ENCODE results near the gene PRR16. TPM values are rescaled to one million over a fixed set of nuclear protein-coding genes. Genes with fewer than 3 reads are reported as not detected.

The PRR16 gene
- total and polyA plus RNA-seq, 2 experiments from 2014 or later: 32.5 to 68.8 TPM

DNA sequence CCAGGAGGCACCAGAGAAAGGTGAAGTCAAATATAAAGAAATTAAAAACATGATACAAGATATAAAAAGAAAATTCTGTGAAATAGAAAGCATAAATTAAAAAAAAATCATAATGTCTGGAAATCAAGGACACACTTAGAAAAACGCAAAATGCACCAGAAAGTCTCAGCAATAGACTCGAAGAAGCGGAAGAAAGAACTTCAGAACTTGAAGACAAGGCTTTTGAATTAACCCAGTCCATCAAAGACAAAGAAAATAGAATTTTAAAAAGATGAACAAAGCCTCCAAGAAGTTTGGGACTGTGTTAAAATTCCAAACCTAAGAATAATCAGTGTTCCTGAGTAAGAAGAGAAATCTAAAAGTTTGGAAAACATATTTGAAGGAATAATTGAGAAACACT lies 168.3 kb downstream of the PRR16 start:
- H3K9me3 ChIP-seq (ENCODE audit: low read depth): no peaks in the 10 kb centered on the region
- TF ChIP-seq EZH2phosphoT487 (IDR thresholded peaks at IDR 0.05; ENCODE audit: insufficient read depth, low read depth) (no peak), EZH2 (IDR thresholded peaks at IDR 0.05; ENCODE audit: insufficient read depth, poor library complexity, severe bottlenecking) (no peak)

DNA sequence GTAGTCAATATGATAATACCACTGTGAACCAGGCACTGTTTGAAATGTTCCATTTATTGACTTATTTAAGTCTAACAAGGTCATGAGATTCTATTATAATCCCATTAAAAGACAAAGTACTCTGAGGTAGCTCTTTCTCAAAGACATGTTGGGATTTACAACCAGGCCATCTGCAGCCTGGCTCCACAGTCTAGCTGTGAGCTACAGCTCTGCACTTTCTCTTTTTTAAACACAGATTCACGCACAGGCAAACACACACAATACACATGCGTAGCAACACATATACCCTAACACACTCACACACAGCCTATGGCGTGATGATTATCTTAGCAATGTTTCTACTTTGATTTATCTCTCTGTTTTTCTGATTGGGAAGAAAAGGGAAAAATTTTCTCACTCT lies 174.3 kb downstream of the PRR16 start:
- Histone ChIP-seq H3K27me3 (replicated peaks; ENCODE audit: insufficient read depth) (no peaks in the 10 kb centered on the region), H3K9ac (no peak overlapping the region), H3K9me2 (ENCODE audit: insufficient read depth) (no peaks in the 10 kb centered on the region), H3K79me2 (ENCODE audit: insufficient read depth) (no peaks in the 10 kb centered on the region), H3K4me2 (ENCODE audit: unreplicated experiment) (no peak overlapping the region), H2AFZ (no peak overlapping the region), H3F3A (ENCODE audit: insufficient read depth) (no peaks in the 10 kb centered on the region; the same call in 1 of the 2 replicates), H3K36me3 (ENCODE audit: low read depth) (no peaks in the 10 kb centered on the region), H3K27ac (no peak overlapping the region), H4K20me1 (ENCODE audit: insufficient read depth) (no peaks in the 10 kb centered on the region), H3K4me3 (no peak overlapping the region), H3K4me1 (ENCODE audit: insufficient read depth) (no peaks in the 10 kb centered on the region), H3K9me3 (ENCODE audit: low read depth) (no peaks in the 10 kb centered on the region)
- in situ Hi-C loops (cut with MboI): no loop called here
- no peak for DNase-seq
- 50 to 51% methylated on average over 3 of the region's 3 CpGs for WGBS, 2 experiments (ENCODE audit: low coverage in 1 of 2, low lambda C conversion rate in 2 of 2, missing lambda C conversion rate in 2 of 2)
- TF ChIP-seq EZH2phosphoT487 (IDR thresholded peaks at IDR 0.05; ENCODE audit: insufficient read depth, low read depth): no peak
- no peak for TF ChIP-seq EZH2 (IDR thresholded peaks at IDR 0.05; ENCODE audit: insufficient read depth, poor library complexity, severe bottlenecking)

More for the DNA sequence above, 168.3 kb downstream of the PRR16 start:
- in situ Hi-C loops (cut with MboI): no loop called here
- Histone ChIP-seq H3K9ac (no peak overlapping the region), H4K20me1 (ENCODE audit: insufficient read depth) (no peaks in the 10 kb centered on the region), H2AFZ (no peak overlapping the region), H3K4me3 (no peak overlapping the region), H3K27me3 (replicated peaks; ENCODE audit: insufficient read depth) (no peaks in the 10 kb centered on the region), H3K79me2 (ENCODE audit: insufficient read depth) (peaks cover 11% of the 10 kb centered on the region), H3K9me2 (ENCODE audit: insufficient read depth) (peaks cover 8% of the 10 kb centered on the region; the same call in 1 of the 2 replicates), H3F3A (ENCODE audit: insufficient read depth) (no peaks in the 10 kb centered on the region), H3K27ac (no peak overlapping the region), H3K4me2 (ENCODE audit: unreplicated experiment) (no peak overlapping the region), H3K4me1 (ENCODE audit: insufficient read depth) (no peaks in the 10 kb centered on the region), H3K36me3 (ENCODE audit: low read depth) (0 out of 2 replicates have a peak, but pooled peaks cover 4% of the 10 kb centered on the region)
- no peak for DNase-seq
- WGBS, 2 experiments (ENCODE audit: low coverage in 1 of 2, low lambda C conversion rate in 2 of 2, missing lambda C conversion rate in 2 of 2): 97% methylated on average over 3 of the region's 3 CpGs

DNA sequence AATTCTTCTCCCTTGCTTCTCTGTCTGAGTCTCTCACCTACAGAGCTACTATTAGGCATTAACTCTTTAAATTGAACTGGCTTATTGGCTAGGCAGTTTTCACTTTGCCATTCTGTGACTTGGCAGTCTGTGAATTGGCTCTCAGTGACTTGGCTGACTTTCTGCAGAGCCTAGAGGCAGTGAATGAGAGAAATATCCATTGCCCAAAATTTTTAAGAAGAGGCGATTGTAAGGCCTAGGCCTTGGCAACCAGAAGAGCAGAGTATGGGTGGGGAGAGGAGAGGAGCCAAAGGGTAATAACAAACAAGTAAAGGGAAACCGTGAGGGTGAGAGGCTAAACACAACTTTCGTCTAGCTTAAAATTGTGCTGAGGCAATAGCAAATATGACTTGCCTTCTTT lies 176.7 kb downstream of the PRR16 start:
- Histone ChIP-seq H3F3A (ENCODE audit: insufficient read depth) (no peaks in the 10 kb centered on the region; the same call in none of the 2 replicates), H3K4me2 (ENCODE audit: unreplicated experiment) (no peak overlapping the region), H3K79me2 (ENCODE audit: insufficient read depth) (no peaks in the 10 kb centered on the region), H3K9me3 (ENCODE audit: low read depth) (no peaks in the 10 kb centered on the region), H4K20me1 (ENCODE audit: insufficient read depth) (no peaks in the 10 kb centered on the region), H3K9ac (no peak overlapping the region), H2AFZ (no peak overlapping the region), H3K4me1 (ENCODE audit: insufficient read depth) (no peaks in the 10 kb centered on the region), H3K9me2 (ENCODE audit: insufficient read depth) (no peaks in the 10 kb centered on the region), H3K36me3 (ENCODE audit: low read depth) (no peaks in the 10 kb centered on the region), H3K27me3 (replicated peaks; ENCODE audit: insufficient read depth) (no peaks in the 10 kb centered on the region), H3K27ac (no peak overlapping the region), H3K4me3 (no peak overlapping the region)
- 37 to 40% methylated on average over 3 of the region's 3 CpGs for WGBS, 2 experiments (ENCODE audit: low coverage in 1 of 2, low lambda C conversion rate in 2 of 2, missing lambda C conversion rate in 2 of 2)
- TF ChIP-seq EZH2phosphoT487 (IDR thresholded peaks at IDR 0.05; ENCODE audit: insufficient read depth, low read depth): no peak
- TF ChIP-seq EZH2 (IDR thresholded peaks at IDR 0.05; ENCODE audit: insufficient read depth, poor library complexity, severe bottlenecking): no peak
- in situ Hi-C loops (cut with MboI): no loop called here
- no peak for DNase-seq

DNA sequence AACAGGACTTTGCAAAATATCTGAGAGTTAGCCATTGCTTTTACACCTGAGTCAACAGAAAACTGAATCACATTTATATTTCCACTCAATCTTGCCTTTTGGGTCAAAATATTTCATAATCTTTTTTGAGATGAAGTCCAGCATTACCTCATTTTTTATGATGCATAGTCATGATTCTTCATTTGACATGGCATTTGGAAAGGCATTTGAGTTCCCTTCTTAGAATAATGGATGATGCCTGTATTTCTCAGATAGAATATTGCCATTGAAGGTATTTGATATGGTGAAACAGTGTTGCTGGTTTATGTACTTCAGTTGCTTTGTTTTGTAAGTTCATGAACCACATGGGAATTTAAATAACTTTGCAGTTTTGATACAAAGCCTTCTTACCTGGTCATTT lies 180.4 kb downstream of the PRR16 start:
- H3K36me3 ChIP-seq (ENCODE audit: low read depth): no peaks in the 10 kb centered on the region
- DNase-seq: peak; percentile 18
- in situ Hi-C loops (cut with MboI): no loop called here
- H3K4me3 ChIP-seq: no peak overlapping the region
- no peaks in the 10 kb centered on the region for H3K9me3 ChIP-seq (ENCODE audit: low read depth)
- TF ChIP-seq EZH2phosphoT487 (IDR thresholded peaks at IDR 0.05; ENCODE audit: insufficient read depth, low read depth): no peak
- no peak for TF ChIP-seq EZH2 (IDR thresholded peaks at IDR 0.05; ENCODE audit: insufficient read depth, poor library complexity, severe bottlenecking)
- no peaks in the 10 kb centered on the region for H3K4me1 ChIP-seq (ENCODE audit: insufficient read depth)
- H3K9ac ChIP-seq: no peak overlapping the region
- no peak overlapping the region for H3K27ac ChIP-seq
- H3F3A ChIP-seq (ENCODE audit: insufficient read depth): no peaks in the 10 kb centered on the region; the same call in 1 of the 2 replicates
- no peak overlapping the region for H3K4me2 ChIP-seq (ENCODE audit: unreplicated experiment)
- H3K79me2 ChIP-seq (ENCODE audit: insufficient read depth): 0 out of 2 replicates have a peak, but pooled peaks cover 14% of the 10 kb centered on the region
- H3K9me2 ChIP-seq (ENCODE audit: insufficient read depth): no peaks in the 10 kb centered on the region
- no peak overlapping the region for H2AFZ ChIP-seq
- no peaks in the 10 kb centered on the region for H3K27me3 ChIP-seq (replicated peaks; ENCODE audit: insufficient read depth)
- no peaks in the 10 kb centered on the region for H4K20me1 ChIP-seq (ENCODE audit: insufficient read depth)
